GM10266 (cell line): ENCODE data around the gene CALHM3.

Experiments
- DNase-seq: peaks from one replicate; pipeline ENCODE4 v3.0.0; 2012; ENCODE audit errors: extremely low spot score
- TF ChIP-seq, protein P1 (sequence below): IDR thresholded peaks from 2 replicates; pipeline ENCODE4 v1.5.1; 2012; ENCODE audit warnings: mild to moderate bottlenecking, low read depth; ENCODE audit not compliant: control insufficient read depth, insufficient read depth; ENCODE audit errors: missing control alignments

CALHM3 gene

DNA sequence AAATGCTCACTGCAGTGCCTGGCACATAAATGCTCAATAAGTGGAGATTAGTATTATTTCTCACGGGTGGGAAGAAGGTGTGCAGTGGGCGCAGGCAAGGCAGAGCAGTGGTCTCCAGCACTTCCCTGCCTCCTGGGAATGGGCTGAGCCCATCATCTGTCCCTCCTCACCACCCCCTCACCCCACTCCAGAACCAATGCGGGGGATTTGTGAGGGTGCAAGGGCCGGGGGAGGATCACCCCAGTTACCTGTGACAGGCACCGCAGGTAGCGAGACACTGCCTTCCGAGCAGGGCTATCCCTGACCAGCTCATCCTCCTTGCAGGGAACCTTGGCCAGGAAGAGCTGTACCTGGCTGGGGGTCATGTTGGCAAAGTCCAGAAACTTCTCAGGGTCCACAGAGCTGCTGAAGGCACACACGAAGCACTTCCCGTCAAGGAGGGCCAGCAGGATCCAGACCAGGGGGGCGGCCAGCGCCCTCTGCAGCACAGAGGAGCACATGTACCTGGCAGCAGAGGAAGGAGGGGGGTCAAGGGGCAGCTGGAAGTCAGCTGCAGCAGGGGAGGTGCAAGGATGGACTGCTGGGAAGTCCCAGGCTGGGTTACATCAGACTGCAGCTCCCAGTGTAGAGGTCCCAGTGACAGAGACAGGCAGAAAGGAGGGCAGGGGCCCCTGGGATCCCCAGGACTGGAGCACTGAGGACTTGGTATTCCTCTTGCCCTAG is 2.8 kb downstream of the CALHM3 start:
- TF ChIP-seq, protein P1, sequence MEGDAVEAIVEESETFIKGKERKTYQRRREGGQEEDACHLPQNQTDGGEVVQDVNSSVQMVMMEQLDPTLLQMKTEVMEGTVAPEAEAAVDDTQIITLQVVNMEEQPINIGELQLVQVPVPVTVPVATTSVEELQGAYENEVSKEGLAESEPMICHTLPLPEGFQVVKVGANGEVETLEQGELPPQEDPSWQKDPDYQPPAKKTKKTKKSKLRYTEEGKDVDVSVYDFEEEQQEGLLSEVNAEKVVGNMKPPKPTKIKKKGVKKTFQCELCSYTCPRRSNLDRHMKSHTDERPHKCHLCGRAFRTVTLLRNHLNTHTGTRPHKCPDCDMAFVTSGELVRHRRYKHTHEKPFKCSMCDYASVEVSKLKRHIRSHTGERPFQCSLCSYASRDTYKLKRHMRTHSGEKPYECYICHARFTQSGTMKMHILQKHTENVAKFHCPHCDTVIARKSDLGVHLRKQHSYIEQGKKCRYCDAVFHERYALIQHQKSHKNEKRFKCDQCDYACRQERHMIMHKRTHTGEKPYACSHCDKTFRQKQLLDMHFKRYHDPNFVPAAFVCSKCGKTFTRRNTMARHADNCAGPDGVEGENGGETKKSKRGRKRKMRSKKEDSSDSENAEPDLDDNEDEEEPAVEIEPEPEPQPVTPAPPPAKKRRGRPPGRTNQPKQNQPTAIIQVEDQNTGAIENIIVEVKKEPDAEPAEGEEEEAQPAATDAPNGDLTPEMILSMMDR, result peak; percentile 61
- peak; percentile 75 for DNase-seq

DNA sequence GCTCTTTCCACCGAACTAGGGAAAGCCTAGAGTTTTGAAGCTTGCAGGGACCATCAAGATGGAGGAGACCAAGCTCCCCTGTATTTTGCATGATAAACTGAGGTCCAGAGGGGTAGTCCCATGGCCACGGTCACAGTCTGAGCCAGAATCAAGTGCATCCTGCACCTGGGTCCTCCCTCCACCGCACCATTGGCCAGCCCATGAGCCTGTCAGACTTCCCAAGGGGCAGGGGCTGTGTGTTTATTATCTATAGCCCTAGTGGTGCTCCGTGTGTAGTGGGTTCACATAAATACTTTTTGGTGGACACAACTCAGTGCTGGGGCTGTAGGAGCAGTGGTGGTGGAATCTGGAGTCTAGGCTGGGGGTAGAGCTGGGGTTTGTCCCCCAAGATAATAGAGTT is 3.6 kb downstream of the CALHM3 start:
- no peak for DNase-seq
- TF ChIP-seq, protein P1, result no peak

DNA sequence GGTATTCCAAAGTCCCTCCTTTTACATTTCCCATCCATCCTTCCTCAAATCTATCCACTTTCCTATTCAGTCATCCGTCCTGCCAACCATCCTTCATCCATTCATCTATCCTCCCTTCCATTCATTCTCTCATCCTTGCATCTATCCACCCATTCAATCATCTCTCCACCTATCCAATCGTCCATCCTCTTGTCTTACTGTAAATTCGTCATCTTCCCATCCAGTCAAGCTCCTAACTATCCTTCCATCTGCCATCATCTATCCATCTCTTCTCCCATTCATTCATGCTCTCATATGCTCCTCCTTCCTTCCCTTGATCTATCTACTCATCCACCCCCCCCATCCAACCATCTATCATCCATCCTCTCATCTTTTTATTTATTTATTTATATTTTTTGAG is 5.0 kb downstream of the CALHM3 start:
- TF ChIP-seq, protein P1, result no peak
- no peak for DNase-seq

DNA sequence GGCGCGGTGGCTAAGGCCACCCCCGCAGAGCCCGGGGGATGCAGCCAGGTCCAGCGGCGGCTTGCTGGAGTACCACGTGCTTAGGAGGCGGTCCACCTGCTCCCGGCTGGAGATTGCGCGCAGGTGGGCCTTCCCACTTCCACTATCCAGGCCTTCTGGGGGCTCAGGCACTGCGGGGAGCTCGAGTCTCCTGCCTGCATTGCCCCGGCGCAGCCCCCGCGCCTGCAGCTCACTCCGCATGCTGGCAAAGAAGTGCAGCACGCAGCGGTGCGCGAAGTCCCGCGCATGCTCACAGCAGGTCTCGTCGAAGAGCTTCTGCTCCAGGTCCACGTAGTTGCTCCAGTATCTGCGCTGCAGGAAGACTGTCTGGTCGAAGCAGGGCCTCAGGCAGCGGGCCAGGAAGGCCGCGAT is 5.8 kb downstream of the CALHM3 start:
- TF ChIP-seq, protein P1, result no peak
- DNase-seq, result no peak

DNA sequence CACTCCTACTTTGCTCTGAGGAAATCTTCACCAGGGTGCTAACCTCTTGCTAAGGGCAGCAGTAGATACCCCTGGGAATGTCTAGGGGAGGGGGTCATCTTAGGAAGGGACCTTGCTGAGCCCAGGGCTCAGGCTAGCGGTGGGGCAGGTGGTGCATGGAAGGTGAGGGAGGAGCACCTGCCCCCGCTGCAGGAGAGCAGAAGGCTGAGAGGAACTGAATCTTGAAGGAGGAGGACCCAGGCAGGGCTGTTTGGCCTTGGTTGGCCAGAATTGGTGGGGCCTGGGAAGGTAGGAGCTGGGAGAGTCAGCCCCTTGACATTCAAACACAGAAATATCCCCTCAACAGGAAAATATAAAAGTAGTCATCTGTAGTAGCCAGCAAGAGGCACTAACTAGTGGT is 7.0 kb downstream of the CALHM3 start:
- DNase-seq, result peak; percentile 69
- TF ChIP-seq, protein P1, result no peak

DNA sequence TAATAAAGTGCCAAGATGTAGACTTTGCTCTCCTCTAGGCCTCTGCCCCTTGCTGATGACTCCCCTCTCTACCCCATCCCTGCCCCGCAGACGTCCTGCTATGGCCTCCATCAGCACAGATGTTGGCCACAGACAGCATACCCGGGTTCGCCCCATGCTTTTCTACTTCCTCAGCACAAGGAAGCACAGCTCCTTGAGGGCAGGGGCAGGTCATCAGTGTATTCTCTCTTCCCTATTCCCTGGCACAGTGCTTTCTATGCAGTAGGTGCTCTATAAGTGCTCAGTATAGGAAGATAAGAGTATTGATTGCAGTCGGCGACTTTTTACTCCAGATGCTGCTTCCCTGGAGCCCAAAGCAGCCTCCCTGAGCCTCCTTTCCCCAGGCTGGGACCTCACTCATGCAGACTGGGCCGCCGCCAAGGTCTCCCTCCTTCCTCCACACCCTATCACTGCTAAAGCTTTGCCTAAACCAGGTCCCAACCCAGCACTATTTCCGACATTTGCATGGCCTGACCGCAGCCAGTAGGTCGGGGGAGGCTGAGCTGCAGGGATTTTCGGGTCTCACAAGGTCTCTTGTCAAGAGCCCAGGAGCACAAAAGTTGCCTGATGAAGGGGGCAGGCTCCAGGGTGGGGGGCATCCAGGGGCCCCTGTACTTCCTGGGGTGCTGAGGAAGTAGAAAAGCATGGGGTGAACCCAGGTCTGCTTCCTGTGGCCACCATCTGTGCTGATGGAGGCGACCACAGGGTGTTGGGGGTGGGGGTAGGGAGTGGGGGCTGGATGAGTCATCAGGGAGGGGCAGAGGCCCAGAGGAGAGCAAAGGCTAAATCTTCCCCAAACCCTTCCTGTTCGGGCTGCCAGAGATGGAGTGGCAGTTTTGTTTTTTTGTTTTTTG is 8.0 kb downstream of the CALHM3 start:
- TF ChIP-seq, protein P1, result no peak
- peak; percentile 91 for DNase-seq

DNA sequence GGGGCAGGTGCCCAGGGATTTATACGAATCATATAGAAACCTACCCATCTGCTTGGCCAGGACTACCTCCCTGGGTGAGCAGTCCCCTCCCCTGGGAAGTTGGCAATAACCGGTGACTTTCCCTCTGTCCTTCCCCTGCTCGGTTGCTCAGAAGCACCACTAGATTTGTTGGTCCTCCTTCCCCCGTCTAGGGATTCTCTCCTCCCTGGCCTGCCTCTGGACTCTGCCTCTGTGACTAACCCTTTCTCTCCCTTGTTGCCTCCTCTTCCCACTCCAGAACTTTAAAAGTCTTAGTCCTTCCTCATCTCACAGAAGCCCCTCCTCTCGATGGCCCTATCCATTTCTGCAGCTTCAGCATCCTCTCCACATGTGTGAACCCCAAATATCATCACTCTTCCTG is 9.8 kb downstream of the CALHM3 start:
- TF ChIP-seq, protein P1, result no peak
- DNase-seq, result no peak
